HG03064 (cell line): ENCODE measurements around the gene HIGD1A.

Experiments
- ATAC-seq: cut with Tn5 transposase; IDR thresholded peaks from one replicate; pipeline ENCODE4 v1.9.1; 2021; ENCODE audit warnings: low read depth; ENCODE audit not compliant: unreplicated experiment

Gene HIGD1A

DNA sequence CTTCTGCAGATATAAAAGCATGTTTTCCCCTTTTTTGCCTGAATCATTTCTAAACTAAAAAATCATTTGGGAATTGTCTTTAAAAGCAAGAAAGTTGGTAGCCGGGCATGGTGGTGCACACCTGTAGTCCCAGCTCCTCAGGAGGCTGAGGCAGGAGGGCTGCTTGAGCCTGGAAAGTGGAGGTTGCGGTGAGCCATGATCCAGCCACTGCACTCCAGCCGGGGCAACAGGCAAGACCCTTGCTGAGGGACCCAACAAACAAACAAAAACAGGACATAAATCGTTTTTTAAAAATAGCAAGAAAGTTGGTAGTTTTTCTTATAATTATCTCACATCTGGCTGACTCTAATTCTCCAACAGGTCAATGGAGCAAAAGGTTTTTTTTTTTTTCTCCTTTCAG, 2.5 kb downstream of the HIGD1A start:
- ATAC-seq, result no peak

DNA sequence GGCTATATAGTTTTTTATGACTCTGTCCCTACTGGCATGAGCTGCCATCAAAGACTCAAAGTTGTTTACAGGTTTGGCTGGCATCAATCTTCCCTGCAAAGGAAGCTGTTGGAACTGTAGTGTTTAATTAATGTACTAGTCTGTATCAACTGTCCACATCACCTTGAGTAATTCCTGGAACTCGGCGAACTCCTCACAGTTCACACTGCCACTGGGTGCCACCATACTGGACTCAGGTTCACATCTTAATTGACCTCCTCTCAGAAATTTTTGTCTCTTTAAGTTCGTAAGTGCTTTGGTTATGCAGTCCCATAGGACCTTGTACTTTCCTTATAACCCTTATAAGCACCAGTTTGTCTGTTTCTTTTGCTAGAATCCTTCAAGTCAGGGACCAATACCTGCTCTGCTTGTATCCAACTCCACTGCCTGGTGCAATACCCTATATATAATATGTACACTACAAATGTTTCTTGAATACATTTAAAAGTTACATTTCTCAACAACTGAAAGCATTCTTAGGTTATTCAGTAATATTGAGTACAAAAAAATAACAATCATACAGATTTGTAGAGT, 3.2 kb downstream of the HIGD1A start:
- ATAC-seq, result no peak

DNA sequence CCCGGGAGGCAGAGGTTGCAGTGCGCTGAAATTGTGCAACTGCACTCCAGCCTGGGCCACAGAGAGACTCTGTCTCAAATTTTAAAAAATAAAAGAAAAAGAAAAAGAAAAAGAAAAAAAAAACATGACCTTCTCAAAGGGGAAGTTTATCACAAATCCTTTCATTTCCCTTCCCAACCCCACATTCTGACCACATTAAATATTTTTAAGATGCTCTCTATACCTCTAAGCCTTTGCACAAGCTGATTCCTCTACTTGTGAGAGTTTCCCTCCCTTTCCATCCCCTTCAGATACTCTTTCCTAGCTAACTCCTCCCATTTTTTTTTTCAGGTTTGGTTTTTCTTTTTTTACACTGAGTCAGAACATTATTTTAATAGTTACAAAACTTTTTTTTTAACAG, 4.0 kb downstream of the HIGD1A start:
- no peak for ATAC-seq

DNA sequence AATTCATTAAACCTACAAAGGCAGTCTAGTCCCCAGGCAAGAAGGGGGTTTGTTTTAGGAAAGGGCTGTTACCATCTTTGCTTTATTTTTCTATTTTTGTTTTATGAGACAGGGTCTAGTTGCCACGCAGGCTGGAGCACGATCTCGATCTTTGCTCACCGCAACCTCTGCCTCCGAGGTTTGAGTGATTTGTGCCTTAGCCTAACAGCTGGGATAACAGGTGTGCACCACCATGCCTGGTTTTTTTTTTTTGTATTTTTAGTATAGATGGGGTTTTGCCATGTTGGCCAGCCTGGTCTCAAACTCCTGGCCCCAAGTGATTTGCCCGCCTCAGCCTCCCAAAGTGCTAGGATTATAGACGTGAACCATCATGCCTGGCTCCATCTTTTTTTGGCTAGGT, 4.9 kb downstream of the HIGD1A start:
- ATAC-seq, result no peak

DNA sequence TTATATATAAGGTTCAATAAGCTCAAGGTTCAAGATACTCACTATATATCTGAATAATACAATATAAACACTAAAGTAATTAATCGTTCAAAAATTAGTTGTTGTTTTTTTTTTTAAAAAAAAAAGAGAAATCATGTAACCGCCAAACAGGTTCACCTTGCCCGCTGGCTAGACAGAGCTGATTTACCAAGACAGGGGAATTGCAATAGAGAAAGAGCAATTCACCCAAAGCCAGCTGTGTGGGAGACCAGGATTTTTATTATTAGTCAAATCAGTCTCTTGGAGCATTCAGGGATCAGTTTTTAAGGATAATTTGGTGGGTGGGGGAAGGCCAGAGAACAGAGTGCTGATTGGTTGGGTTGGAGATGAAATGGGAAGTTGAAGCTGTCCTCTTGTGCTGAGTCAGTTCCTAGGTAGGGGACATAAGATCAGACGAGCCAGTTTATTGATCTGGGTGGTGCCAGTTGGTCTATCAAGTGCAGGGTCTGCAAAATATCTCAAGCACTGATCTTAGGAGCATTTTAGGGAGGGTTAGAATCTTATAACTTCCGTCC, 7.9 kb downstream of the HIGD1A start:
- ATAC-seq, result no peak

DNA sequence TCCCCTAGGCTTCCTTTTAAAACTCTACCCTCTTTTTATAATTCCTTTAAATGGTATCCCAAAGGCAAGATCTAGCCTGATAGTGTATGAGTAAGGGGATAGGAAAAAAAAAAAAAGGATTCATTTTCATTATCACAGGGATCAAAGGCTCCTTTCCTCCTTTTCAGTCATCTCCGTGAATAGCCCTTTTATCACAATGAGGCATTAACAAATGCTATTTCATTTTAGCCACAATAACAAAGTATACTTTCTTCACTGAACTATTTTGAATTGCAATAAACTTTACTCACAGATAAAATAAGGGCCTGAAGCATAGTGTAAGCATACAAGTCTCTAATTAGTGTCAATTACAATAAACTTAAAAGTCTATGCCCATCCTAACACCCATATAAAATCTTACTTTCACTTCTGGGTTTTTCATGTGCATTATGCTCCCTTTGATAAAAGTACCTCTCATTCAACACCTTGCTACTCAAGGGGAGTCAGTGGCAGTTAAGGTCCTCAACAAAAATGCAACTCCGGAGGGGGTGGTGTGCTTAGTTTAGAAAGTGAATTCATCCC, 8.6 kb downstream of the HIGD1A start:
- no peak for ATAC-seq

DNA sequence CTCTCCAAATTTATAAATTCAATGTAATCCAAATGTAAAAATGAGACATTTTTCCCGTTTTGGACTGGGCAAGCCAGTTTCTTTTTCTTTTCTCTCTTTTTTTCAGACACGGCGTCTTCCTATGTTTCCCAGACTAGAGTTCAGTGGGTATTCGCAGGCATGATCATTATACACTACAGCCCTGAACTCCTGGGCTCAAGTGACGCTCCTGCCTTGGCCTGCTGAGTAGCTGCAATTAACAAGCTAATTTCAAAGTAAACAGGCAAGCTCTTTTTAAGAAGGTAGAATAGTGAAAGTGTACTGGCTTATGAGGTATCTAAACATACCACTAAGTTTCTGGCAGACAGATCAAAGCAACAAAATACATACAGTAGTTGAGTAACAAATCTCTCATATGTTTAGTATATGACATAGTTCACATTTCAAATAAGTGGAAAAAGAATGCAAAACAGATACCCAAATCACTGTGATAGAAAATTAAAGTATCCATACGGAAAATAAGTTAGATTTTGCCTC, 13.5 kb downstream of the HIGD1A start:
- no peak for ATAC-seq

DNA sequence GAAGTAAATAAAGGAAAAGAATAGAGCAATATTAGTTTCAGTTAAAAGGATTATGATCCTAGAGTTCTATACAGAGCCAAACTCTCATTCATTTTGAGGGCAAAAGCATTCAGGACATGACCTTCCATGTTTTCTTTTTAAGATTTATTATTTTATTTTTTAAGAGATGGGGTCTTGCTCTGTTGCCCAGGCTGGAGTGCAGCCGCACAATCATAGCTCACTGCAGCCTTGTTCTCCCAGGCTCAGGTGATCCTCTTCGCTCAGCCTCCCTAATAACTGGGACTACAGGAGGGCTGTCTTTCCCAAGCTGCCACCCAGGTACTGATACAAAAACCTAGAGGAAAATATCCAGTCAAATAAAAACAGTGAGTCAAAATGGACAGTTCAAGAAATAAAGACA, 17.7 kb downstream of the HIGD1A start:
- ATAC-seq, result no peak

DNA sequence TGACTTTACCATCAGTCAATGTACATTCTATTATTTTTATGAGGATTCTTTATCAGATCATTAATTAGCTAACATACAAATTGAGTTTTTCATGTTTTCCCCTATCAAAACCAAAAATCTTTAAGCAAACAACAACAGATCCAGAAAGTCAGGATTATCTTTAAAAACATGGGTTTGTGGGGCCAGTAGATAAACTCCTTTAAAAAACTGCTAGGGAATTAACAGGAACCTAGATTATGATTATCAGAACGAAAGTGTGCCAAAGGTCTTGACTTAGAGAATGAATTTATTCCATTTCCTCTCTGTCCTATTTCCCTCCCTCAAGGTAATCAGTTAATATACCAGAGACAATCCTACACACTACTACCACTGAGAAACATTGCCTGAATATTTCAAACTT, 18.1 kb downstream of the HIGD1A start:
- no peak for ATAC-seq

DNA sequence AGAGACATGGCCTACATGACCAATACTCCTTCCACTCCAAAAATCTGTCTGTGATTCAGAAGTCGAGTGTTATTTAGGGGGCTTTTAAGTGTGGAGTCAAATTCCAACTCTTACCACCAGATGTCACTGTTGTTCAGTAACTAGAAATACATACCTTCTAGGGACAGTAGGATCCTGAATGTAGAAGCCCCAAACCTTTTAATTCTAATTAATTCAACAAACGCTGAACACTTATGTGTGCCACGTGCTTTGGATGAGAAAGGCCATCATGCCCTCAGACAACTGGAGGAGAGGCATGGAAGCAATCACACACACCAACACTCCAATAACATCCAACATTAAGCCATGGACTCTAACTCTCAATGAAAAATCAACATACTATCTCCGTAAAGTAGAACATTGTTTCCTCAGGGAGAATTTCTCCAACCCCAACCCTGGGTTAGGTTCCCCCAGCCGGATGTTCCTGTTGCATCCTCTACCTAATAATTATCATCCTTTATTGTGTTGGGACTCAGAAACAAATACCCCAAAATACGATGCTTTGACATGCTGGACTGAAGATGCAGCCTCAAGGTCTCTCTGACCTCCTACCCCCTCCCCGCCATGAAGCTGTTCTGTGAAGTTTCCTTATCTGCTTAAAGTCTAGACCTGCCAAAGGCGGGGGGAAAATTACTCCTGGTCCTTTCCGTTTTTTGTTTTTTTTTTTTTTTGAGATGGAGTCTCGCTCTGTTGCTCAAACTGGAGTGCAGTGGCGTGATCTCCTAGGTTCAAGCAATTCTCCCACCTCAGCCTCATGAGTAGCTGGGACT, 23.2 kb downstream of the HIGD1A start:
- ATAC-seq, result no peak

DNA sequence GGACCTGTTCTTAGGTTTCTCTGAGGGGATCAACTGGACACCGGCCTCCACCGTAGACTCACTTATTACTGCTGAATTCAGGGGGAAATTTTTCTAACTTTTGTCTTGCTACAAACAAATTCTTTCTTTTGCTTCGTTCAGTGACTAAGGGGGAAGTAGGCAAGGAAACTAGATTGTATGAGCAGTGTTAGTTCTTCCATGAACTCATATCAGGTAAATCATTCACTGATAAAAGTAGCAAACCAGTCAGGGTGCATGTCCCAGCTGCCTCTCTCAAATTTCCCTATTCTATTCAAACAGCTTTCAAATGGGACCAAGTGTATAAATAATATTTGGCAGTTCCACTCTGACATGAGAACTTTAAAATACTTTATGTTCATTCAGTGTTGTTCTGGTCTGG, 23.9 kb downstream of the HIGD1A start:
- no peak for ATAC-seq

DNA sequence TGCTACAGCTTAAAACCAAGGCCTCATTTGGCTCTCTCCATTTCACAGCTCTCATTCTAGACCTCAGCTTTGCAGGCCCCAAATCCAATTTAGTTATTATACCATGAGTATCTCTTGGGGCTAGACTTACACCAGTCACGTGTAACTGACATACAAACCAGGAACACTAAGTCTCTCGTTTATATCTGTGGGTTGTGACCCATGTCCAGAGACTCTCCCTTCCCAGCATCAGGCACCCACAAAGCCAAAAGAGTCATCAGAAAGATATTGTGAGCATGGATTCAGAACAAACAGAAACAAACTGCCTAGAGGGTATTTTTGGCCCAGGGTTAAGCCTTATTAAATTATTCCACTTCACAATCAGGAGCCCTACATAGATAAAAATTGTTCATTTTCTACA, 25.6 kb downstream of the HIGD1A start:
- no peak for ATAC-seq

DNA sequence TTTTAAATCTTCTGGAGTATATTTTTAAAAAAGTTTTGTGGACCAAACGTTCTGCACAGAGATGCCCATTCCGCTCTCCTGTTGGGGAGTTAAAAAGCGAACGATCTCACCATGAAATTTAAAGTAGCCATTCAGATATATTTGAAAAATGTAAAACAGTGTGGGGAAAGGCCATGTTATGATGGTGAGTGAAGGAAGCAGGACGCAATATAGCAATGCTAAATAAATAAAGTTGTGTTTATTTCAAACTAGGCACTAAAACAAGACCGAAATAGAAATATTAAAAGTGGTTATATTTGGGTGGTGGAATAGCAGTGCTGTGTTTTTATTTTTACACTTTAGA, 30.9 kb downstream of the HIGD1A start:
- ATAC-seq, result peak; percentile 8

DNA sequence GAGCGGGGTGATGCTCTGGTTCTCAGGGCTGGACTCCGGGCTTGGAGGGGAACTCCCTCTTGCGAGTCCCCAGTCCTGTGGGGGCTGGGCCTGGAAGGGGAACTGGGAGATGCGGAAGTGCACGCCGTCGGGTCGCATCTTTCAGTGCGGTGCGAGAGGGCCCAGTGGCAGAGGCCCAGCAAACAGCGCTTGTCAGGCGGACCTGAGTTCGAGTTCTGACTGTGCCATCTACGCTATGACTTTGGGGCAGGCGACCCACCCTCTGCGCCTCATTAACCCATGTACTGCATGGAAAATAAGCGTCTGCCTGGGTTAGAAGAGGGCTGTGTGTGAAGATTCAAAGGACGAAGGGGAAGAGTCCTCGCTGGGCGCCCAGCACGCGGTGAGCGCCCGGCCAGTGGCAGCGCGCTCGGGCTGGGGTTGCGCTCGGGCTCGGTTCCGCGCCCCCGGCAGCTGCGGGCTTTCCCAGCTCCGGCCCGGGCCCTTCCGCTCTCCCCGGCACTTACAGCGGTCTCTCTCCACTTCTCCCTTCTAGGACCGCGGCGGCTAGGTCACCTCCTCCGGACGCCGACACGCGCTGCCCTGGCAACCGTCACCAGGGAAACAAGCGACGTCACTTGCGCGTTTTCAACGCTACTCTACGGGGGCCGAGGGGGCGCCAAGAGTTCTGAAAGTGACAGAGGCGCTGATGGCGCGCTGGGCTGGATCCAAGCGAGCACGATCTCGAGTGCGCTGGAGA, 31.5 kb downstream of the HIGD1A start, which contains the start of gene CCDC13:
CCDC13 (minus strand) TSS at position 584 of the 739 bp plus-strand sequence. CDS start 14,908 bp downstream, outside the sequence.
- ATAC-seq, result peak; percentile 99

DNA sequence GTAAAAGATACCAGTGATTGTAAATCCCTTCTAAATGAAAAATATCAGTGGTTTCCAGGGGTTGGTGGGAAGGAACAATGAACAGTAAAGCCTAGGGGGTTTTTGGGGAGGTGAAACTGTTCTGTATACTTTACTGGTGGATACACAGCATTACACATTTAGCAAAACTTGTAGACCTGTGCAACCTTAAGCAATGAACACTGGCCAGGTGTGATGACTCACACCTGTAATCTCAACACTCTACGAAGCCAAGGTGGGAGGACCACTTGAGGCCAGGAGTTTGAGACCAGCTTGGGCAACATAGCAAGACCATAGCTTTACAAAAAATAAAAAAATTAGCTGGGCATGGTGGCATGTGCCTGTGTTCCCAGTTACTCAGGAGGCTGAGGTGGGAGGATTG, 33.0 kb downstream of the HIGD1A start:
- ATAC-seq, result no peak

DNA sequence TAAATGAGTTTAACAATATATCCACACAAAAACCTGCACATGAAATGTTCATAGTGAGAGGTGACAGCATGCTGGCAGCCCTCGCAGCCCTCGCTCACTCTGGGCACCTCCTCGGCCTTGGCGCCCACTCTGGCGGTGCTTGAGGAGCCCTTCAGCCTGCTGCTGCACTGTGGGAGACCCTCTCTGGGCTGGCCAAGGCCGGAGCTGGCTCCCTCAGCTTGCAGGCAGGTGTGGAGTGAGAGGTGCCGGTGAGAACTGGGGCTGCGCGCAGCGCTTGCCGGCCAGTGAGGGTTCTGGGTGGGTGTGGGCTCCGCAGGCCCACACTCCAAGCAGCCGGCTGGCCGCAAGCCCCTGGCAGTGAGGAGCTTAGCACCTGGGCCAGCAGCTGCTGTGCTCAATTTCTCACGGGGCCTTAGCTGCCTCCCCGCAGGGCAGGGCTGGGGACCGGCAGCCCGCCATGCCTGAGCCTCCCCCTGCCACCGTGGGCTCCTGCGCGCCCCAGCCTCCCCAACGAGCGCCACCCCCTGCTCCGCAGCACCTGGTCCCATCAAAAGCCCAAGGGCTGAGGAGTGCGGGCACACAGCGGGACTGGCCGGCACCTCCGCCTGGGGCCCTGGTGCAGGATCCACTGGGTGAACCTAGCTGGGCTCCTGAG, 34.7 kb downstream of the HIGD1A start:
- ATAC-seq, result no peak

DNA sequence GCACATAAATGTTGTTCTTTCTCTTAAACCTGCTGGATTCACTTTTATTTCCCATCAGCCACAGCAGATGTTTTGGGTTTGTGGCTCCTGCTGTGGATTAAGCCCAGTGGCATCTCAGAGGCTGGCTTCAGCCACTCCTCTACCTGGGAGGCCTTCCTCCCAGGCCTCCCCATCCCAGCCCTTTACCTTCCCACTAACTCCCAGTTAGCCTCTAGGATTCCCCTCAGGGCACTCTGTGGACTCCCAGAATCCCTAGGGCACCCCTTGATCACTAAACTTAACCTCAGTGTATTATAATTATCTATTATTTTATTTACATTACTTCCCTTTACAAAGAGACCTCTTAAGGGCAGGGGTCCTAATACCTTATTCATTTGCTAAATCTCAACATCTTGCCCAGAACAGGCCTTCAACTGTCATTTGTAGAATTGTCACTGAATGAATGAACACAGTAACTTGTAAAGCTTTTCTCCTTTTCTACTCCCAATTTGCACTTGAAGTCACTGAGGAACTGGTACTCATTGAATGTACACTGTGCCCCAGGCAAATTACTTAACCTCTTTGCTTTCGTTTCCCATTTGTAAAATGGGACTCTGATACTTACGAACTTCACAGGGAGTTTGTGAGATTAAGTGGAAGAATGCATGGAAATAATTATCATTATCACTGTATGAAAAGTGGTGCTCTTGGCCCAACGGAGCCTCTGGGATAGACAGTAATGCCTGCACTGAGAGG, 39.6 kb downstream of the HIGD1A start:
- ATAC-seq, result no peak

DNA sequence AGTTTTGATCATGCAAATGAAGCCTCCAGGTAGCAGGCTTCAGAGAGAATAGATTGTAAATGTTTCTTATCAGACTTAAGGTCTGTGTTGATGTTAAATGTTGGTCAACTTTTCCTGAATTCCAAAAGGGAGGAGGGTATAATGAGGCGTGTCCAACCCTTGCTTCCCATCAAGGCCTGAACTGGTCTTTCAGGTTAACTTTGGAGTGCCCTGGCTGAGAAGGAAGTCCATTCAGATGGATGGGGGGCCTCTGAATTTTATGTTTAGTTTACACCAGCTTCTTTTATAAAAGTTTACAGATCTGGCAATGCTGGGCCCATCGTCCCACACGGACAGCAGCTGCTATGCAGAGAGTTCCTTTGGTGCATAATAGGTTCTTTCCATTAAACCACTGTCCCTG, 40.2 kb downstream of the HIGD1A start:
- no peak for ATAC-seq

DNA sequence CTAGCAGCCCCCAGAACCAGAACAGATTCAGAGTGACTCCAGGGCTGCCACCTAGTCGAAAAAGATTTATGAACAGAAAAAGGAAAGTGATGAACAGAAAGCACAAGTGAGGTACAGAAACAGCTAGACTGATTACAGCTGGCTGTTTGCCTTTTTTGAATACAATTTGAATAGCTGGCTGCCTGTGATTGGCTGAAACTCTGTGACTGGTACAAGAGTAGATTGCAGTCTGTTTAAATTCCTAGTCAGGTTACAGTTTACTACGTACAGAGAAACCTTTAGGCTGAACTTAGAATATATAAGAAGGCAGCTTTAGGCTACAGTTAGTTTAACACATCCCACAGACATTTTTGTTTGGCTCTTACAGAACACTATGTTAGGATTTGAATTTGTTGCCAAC, 41.3 kb downstream of the HIGD1A start:
- ATAC-seq, result no peak
